SU-DHL-6 (cell line): Measurements from ENCODE around the gene ASPA.

Experiments used
- CTCF ChIP-seq: fragments of 200-600 bp; sonication (generic); IDR thresholded peaks from one replicate; pipeline ENCODE4 v1.5.1; 2017; ENCODE audit warnings: antibody characterized with exemption, mild to moderate bottlenecking, low read length, moderate library complexity; ENCODE audit not compliant: insufficient read depth, poor library complexity, severe bottlenecking
- EZH2phosphoT487 ChIP-seq: fragments of 200-600 bp; sonication (generic), shearing (Covaris generic); conservative IDR thresholded peaks from 2 replicates; pipeline ENCODE4 v1.6.1; 2018; ENCODE audit warnings: mild to moderate bottlenecking, antibody characterized with exemption, low read length, moderate library complexity, mixed read lengths

GRCh38 chr17:3440451-3440850 lies 35.3 kb upstream of the ASPA start:
- TF ChIP-seq CTCF (no peak), EZH2phosphoT487 (no peak)
